ENCODE measurements around the gene EGLN2.

GRCh38 chr19:40763963-40764362 lies 35.0 kb upstream of the EGLN2 start:
- no peak for TF ChIP-seq CTCF (IDR thresholded peaks at IDR 0.05)
- TF ChIP-seq ZFX (IDR thresholded peaks at IDR 0.05; ENCODE audit: borderline replicate concordance) = no peak
